GM12864 (cell line): Measurements from ENCODE around the gene PHLPP1.

Experiments
- DNase-seq: peaks from one replicate; pipeline ENCODE4 v3.0.0-alpha.2; 2011; ENCODE audit warnings: low read depth
- H3K4me3 ChIP-seq: 2 replicates; pipeline ENCODE4 v1.5.1; 2011; ENCODE audit warnings: mild to moderate bottlenecking, low read depth, low read length, control low read depth
- TF ChIP-seq, protein P1 (sequence below): IDR thresholded peaks from 2 replicates; pipeline ENCODE4 v1.5.1; 2011; ENCODE audit warnings: low read depth, mild to moderate bottlenecking, moderate library complexity, low read length, control low read depth, inconsistent platforms; ENCODE audit errors: missing control alignments

Gene PHLPP1

DNA sequence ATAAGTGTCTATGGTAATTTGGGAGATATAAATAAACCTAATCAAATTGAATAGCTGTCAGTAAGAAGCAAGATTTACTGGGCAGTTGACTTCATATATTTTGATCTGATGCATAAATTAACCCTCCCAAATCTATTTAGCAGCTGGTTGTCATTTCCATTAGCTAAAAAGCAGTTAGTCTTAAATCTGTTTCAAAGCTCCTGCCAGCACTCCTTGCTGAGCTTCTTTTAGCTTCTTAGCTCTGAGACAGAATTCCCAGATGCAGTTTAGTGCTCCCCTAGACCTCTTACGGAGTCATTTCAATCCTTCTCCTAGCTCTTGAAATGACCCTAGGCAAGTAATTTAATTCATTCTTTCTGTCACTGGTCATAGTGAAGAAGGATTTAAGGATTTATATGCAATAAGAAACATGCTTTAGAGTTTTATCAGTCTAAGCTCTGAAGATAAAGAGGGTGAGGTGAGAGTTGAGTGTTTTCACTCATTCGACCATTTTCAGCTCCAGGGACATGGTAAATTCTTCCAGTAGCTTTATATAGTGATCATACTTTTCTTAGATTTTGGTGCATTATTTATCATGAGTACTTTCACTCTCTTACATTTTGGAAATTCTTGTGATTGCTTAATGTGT is 98.9 kb downstream of the PHLPP1 start:
- no peak for DNase-seq
- H3K4me3 ChIP-seq, result no peak overlapping the region
- TF ChIP-seq, protein P1, sequence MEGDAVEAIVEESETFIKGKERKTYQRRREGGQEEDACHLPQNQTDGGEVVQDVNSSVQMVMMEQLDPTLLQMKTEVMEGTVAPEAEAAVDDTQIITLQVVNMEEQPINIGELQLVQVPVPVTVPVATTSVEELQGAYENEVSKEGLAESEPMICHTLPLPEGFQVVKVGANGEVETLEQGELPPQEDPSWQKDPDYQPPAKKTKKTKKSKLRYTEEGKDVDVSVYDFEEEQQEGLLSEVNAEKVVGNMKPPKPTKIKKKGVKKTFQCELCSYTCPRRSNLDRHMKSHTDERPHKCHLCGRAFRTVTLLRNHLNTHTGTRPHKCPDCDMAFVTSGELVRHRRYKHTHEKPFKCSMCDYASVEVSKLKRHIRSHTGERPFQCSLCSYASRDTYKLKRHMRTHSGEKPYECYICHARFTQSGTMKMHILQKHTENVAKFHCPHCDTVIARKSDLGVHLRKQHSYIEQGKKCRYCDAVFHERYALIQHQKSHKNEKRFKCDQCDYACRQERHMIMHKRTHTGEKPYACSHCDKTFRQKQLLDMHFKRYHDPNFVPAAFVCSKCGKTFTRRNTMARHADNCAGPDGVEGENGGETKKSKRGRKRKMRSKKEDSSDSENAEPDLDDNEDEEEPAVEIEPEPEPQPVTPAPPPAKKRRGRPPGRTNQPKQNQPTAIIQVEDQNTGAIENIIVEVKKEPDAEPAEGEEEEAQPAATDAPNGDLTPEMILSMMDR, result no peak

DNA sequence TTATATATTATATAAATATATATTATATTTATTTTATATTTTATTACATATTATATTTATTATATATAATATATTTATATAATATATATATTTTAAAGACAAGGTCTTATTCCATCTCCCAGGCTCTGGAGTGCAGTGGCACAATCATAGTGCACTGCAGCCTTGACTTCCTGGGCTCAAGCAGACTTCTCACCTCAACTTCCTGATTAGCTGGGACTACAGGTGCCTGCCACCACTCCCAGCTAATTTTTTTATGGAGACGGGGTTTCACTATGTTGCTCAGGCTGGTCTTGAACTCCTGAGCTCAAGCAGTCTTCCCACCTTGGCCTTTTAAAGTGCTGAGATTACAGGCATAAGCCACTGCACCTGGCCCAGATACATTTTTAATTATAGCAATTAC is 110.0 kb downstream of the PHLPP1 start:
- TF ChIP-seq, protein P1, result no peak
- DNase-seq, result no peak
- H3K4me3 ChIP-seq, result no peak overlapping the region

DNA sequence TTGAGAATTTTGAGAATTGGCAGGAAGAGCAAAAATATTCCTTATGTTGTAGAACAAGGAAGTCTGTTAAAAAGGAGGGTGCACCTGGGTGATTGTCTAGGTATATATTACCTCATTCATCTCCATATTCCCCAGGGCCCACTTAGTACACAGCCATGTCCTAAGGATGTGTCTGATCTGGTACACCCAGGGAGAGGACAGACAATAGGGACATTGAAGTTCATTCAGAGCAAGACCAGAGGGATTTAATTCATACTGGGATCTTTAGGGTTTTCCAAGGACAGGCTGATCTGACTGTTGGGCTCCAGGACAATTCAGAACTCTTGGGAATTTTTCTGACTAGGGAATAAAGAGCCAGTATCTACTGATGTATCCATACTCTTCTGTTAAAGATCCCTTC is 112.1 kb downstream of the PHLPP1 start:
- no peak for DNase-seq
- H3K4me3 ChIP-seq, result no peak overlapping the region
- TF ChIP-seq, protein P1, result no peak

DNA sequence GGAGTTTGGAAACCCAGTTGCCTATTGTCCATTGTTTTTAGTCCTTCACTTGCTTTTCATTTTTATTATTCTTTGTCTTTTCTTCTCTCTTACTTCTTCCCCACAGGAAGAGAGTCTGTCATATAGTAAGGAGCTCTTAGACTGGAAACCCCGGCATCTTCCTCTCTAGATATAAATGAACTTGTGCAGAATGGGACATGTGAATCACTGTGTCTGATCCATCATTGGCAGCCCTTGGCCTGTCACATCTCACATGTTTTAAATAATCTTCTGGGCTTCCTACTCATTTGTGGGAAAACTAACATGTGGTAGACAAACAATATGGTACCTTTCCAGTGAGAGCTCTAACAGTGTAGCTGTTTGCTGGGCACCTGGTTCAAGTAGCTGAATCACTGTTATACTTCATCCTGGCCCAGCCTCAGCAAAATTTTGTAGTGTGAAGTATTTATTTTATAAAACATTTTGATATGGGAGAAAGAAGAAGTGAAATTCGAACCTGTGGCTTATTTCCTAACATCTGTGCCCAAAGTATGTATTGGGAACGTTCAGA is 112.8 kb downstream of the PHLPP1 start:
- no peak for DNase-seq
- H3K4me3 ChIP-seq, result no peak overlapping the region
- TF ChIP-seq, protein P1, result no peak

DNA sequence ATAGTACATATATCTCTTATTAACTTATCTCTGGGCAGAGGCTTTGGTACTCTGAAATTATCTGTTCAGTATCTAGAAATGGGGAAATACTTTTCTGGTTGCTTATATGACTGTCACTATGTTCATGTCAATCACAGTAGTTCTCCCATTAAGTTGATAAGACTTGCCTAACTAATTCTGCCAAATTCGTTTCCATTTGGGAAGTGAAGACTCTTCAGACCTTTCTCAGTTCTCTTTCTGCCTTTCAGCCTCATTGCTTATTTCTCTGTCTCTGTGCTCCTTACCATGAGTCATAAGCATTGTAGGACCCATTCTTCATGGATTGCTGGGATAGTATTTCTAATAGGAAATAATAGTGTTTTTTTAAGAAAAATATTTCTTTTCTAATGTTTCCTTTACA is 113.5 kb downstream of the PHLPP1 start:
- H3K4me3 ChIP-seq, result no peak overlapping the region
- no peak for DNase-seq
- TF ChIP-seq, protein P1, result no peak

DNA sequence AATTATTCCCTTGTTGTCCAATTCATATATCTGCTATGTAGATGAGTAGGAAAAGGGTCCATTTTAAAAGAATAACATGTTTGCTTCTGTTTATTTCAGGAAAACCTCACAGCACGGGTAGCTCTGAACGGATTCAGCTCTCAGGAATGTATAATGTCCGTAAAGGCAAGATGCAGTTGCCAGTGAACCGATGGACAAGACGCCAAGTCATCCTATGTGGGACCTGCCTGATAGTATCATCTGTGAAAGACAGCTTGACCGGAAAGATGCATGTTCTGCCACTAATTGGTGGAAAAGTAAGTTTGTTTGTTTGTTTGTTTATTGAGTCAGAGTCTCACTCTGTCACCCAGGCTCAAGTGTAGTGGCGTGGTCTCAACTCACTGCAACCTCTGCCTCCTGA is 114.6 kb downstream of the PHLPP1 start:
- DNase-seq, result no peak
- TF ChIP-seq, protein P1, result no peak
- H3K4me3 ChIP-seq, result no peak overlapping the region

DNA sequence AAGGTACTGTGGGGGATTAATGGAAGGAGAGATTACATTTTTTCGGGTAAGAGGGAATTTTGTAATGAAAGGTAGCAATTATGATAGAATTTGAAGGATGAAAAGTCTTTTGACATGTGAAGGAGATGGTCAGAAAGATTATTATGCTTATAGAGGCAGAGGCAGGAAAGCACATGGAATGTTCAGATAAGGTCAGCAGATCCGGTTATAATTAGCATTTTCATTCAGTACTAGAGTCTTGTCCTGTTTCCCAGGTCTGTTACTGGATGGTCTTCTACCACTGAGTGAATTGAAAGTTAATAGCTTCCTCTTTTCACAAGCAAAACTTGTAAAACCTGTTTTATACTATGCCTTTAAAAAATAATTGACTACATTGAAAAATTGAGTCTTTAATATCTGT is 116.9 kb downstream of the PHLPP1 start:
- H3K4me3 ChIP-seq, result no peak overlapping the region
- DNase-seq, result no peak
- TF ChIP-seq, protein P1, result no peak
